GM19397 (cell line): ENCODE data around the gene TXNDC8.

Source experiments
- ATAC-seq: cut with Tn5 transposase; IDR thresholded peaks from one replicate; pipeline ENCODE4 v1.9.1; 2021; ENCODE audit warnings: mild to moderate bottlenecking, moderate library complexity; ENCODE audit not compliant: unreplicated experiment

The TXNDC8 gene

GRCh38 chr9:110282739-110283081 lies 55.0 kb downstream of the TXNDC8 start:
- no peak for ATAC-seq

GRCh38 chr9:110282018-110282738 lies 55.5 kb downstream of the TXNDC8 start:
- ATAC-seq: no peak

GRCh38 chr9:110278080-110278707 lies 59.5 kb downstream of the TXNDC8 start:
- ATAC-seq: no peak

GRCh38 chr9:110276781-110277180 lies 60.9 kb downstream of the TXNDC8 start:
- ATAC-seq: no peak

GRCh38 chr9:110270211-110270995 lies 67.3 kb downstream of the TXNDC8 start:
- no peak for ATAC-seq

- ATAC-seq: no peak
Measured at GRCh38 chr9:110266795-110267194, 70.9 kb downstream of the TXNDC8 start.

- ATAC-seq: no peak
Measured at GRCh38 chr9:110261632-110262031, 76.0 kb downstream of the TXNDC8 start.

- ATAC-seq: no peak
Measured at GRCh38 chr9:110260911-110261310, 76.8 kb downstream of the TXNDC8 start.

GRCh38 chr9:110259566-110259965 lies 78.1 kb downstream of the TXNDC8 start:
- no peak for ATAC-seq

GRCh38 chr9:110258690-110259091 lies 79.0 kb downstream of the TXNDC8 start:
- ATAC-seq: no peak

GRCh38 chr9:110257956-110258355 lies 79.7 kb downstream of the TXNDC8 start:
- ATAC-seq: no peak

GRCh38 chr9:110257097-110257841 lies 80.4 kb downstream of the TXNDC8 start:
- no peak for ATAC-seq

- peak; percentile 72 for ATAC-seq
Measured at GRCh38 chr9:110256380-110257096, 81.1 kb downstream of the TXNDC8 start, which contains the start of gene TXN. TXN (minus strand) TSS chr9:110256507; CDS start chr9:110256435, 72 bp downstream.

- ATAC-seq: peak; percentile 28
Measured at GRCh38 chr9:110255463-110256379, 81.9 kb downstream of the TXNDC8 start.

GRCh38 chr9:110255034-110255462 lies 82.6 kb downstream of the TXNDC8 start:
- no peak for ATAC-seq

- no peak for ATAC-seq
Measured at GRCh38 chr9:110254500-110254899, 83.2 kb downstream of the TXNDC8 start.
